ENCODE measurements around the gene GPR146. TPM values are rescaled to one million over a fixed set of nuclear protein-coding genes. Genes with fewer than 3 reads are reported as not detected.
A peak's percentile ranks its signal among the peaks of the same experiment; 100 is the strongest.
"Not testable (repeated sequence)": the region's sequence is repeated elsewhere in the genome, so short reads cannot be mapped to it uniquely, and the experiment has no call there.

Gene GPR146
- polyA plus RNA-seq, 3 donors, result 0.48 to 0.92 (median 0.48) TPM

- no peaks in the 10 kb centered on the region for H3K79me2 ChIP-seq (ENCODE audit: insufficient read depth, low read length)
- no peak for DNase-seq
- no peaks in the 10 kb centered on the region for H4K20me1 ChIP-seq (ENCODE audit: insufficient read depth, low read length)
- intact Hi-C loops (cut with micrococcal nuclease), result no loop called here
- Mint-ChIP-seq H3K4me1 (peaks cover 5% of the 10 kb centered on the region), H3K27me3 (ENCODE audit: low read depth in 3 of 3) (peaks cover 4 to 5% (median 4%) of the 10 kb centered on the region in 3 donors), H3K27ac (no peak overlapping the region), H3K36me3 (peaks cover 7 to 28% of the 10 kb centered on the region in 2 donors), H3K4me3 (no peak overlapping the region), H3K9me3 (peaks cover 0 to 1% (median 0%) of the 10 kb centered on the region in 7 donors)
- H3K36me3 ChIP-seq (replicated peaks in 1 of 2; ENCODE audit: control insufficient read depth in 1 of 2, insufficient read depth in 2 of 2, low read length in 2 of 2), result peaks cover 3 to 8% of the 10 kb centered on the region in 2 donors
- no peak overlapping the region for H3K27ac ChIP-seq (ENCODE audit: low read depth in 1 of 2, low read length in 2 of 2)
- no peak overlapping the region for H2AFZ ChIP-seq (ENCODE audit: insufficient read depth, low read depth, low read length, poor library complexity, severe bottlenecking)
- H3K9ac ChIP-seq (ENCODE audit: insufficient read depth, low read length, poor library complexity, severe bottlenecking), result no peak overlapping the region
- H3K9me3 ChIP-seq (replicated peaks in 1 of 2; ENCODE audit: control insufficient read depth in 1 of 2, insufficient read depth in 1 of 2, low read length in 2 of 2), result no peaks in the 10 kb centered on the region
- TF ChIP-seq CTCF (IDR thresholded peaks at IDR 0.05), result no peak
- no peaks in the 10 kb centered on the region for H3K27me3 ChIP-seq (ENCODE audit: control insufficient read depth in 2 of 2, insufficient read depth in 2 of 2, low read length in 2 of 2)
- no peak overlapping the region for H3K4me3 ChIP-seq (replicated peaks in 1 of 3; ENCODE audit: low read depth in 2 of 3, low read length in 3 of 3)
- H3K4me2 ChIP-seq (replicated peaks; ENCODE audit: extremely low read depth, low read length, poor library complexity, severe bottlenecking), result no peak overlapping the region
- peaks cover 0 to 7% of the 10 kb centered on the region in 2 donors for H3K4me1 ChIP-seq (ENCODE audit: control insufficient read depth in 1 of 2, insufficient read depth in 2 of 2, low read length in 2 of 2)
- WGBS (ENCODE audit: insufficient coverage), result 98% methylated on average over 9 of the region's 28 CpGs
Observed at GRCh38 chr7:999149-999879, 45.0 kb upstream of the GPR146 start.

- intact Hi-C loops (cut with micrococcal nuclease), result no loop called here
- Histone ChIP-seq H4K20me1 (ENCODE audit: insufficient read depth, low read length) (no peaks in the 10 kb centered on the region), H3K9me3 (replicated peaks in 1 of 2; ENCODE audit: control insufficient read depth in 1 of 2, insufficient read depth in 1 of 2, low read length in 2 of 2) (no peaks in the 10 kb centered on the region), H3K4me1 (ENCODE audit: control insufficient read depth in 1 of 2, insufficient read depth in 2 of 2, low read length in 2 of 2) (peaks cover 0 to 7% of the 10 kb centered on the region in 2 donors), H3K9ac (ENCODE audit: insufficient read depth, low read length, poor library complexity, severe bottlenecking) (no peak overlapping the region), H2AFZ (ENCODE audit: insufficient read depth, low read depth, low read length, poor library complexity, severe bottlenecking) (no peak overlapping the region), H3K27me3 (ENCODE audit: control insufficient read depth in 2 of 2, insufficient read depth in 2 of 2, low read length in 2 of 2) (no peaks in the 10 kb centered on the region), H3K4me3 (replicated peaks in 1 of 3; ENCODE audit: low read depth in 2 of 3, low read length in 3 of 3) (no peak overlapping the region), H3K27ac (ENCODE audit: low read depth in 1 of 2, low read length in 2 of 2) (no peak overlapping the region), H3K36me3 (replicated peaks in 1 of 2; ENCODE audit: control insufficient read depth in 1 of 2, insufficient read depth in 2 of 2, low read length in 2 of 2) (peaks cover 3 to 8% of the 10 kb centered on the region in 2 donors), H3K79me2 (ENCODE audit: insufficient read depth, low read length) (no peaks in the 10 kb centered on the region), H3K4me2 (replicated peaks; ENCODE audit: extremely low read depth, low read length, poor library complexity, severe bottlenecking) (no peak overlapping the region)
- Mint-ChIP-seq H3K36me3 (peaks cover 7 to 28% of the 10 kb centered on the region in 2 donors), H3K4me3 (no peak overlapping the region), H3K4me1 (peaks cover 5% of the 10 kb centered on the region), H3K27ac (peak overlapping the region in 1 of 7 donors; percentile 61), H3K9me3 (no peaks in the 10 kb centered on the region), H3K27me3 (ENCODE audit: low read depth in 3 of 3) (peaks cover 0 to 2% (median 2%) of the 10 kb centered on the region in 3 donors)
- DNase-seq, result no peak
- 94% methylated on average over 43 of the region's 52 CpGs for WGBS (ENCODE audit: insufficient coverage)
- no peak for TF ChIP-seq CTCF (IDR thresholded peaks at IDR 0.05)
Observed at GRCh38 chr7:999941-1000935, 44.1 kb upstream of the GPR146 start.

- intact Hi-C loops (cut with micrococcal nuclease); H3K27me3 Mint-ChIP-seq (ENCODE audit: low read depth in 3 of 3); H4K20me1 ChIP-seq (ENCODE audit: insufficient read depth, low read length); H3K4me3 ChIP-seq (replicated peaks in 1 of 3; ENCODE audit: low read depth in 2 of 3, low read length in 3 of 3); H3K79me2 ChIP-seq (ENCODE audit: insufficient read depth, low read length); H3K9me3 ChIP-seq (replicated peaks in 1 of 2; ENCODE audit: control insufficient read depth in 1 of 2, insufficient read depth in 1 of 2, low read length in 2 of 2); H3K4me1 Mint-ChIP-seq; H3K9ac ChIP-seq (ENCODE audit: insufficient read depth, low read length, poor library complexity, severe bottlenecking); H3K4me1 ChIP-seq (ENCODE audit: control insufficient read depth in 1 of 2, insufficient read depth in 2 of 2, low read length in 2 of 2); H3K9me3 Mint-ChIP-seq; H3K4me2 ChIP-seq (replicated peaks; ENCODE audit: extremely low read depth, low read length, poor library complexity, severe bottlenecking); H3K4me3 Mint-ChIP-seq; H2AFZ ChIP-seq (ENCODE audit: insufficient read depth, low read depth, low read length, poor library complexity, severe bottlenecking); H3K27ac ChIP-seq (ENCODE audit: low read depth in 1 of 2, low read length in 2 of 2); H3K36me3 ChIP-seq (replicated peaks in 1 of 2; ENCODE audit: control insufficient read depth in 1 of 2, insufficient read depth in 2 of 2, low read length in 2 of 2); H3K27ac Mint-ChIP-seq; DNase-seq; H3K27me3 ChIP-seq (ENCODE audit: control insufficient read depth in 2 of 2, insufficient read depth in 2 of 2, low read length in 2 of 2): not testable (repeated sequence)
- 93% methylated on average over 10 of the region's 14 CpGs for WGBS (ENCODE audit: insufficient coverage)
- H3K36me3 Mint-ChIP-seq, result peaks cover 11 to 31% of the 10 kb centered on the region in 2 donors
Observed at GRCh38 chr7:1001069-1001770, 43.1 kb upstream of the GPR146 start.

Measured in CD14-positive monocyte (primary cell).